Measurements from ENCODE around the gene TMEM51. TPM values are rescaled to one million over a fixed set of nuclear protein-coding genes. Genes with fewer than 3 reads are reported as not detected.

TMEM51 gene
- polyA plus RNA-seq, 1 donor from 2014 or later = 1.7 TPM

DNA sequence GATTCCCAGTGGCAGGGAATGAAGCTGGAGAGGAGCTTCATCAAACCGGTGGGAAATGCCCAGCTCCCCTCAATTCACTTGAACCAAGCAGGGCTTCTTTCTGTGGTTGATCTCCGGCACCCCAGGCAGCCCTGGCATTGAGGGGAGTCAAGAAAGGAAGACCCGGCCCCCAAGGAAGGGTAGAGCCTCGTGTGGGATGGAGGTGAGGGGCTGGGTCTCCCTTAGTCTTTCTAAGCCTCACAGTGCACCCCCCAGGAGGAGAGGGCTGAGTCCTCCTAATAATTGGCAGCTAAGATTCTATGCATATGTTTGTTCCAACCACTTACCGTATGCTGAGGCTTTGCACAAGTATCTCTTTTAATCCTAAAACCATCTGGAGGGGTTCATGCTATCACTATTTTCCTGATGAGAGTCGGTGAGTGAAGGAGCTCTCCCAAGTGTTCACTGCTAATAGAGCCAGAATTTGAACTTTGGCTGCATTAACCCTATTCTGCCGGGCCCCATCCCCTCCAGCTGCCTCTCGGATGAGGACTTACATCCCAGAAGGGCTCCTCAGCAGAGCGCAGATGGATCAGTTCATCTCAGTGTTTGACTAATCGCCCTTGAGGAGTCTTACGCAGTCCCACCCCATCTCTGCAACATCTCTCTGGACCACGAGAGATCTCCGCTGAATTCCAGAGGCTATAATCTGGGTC is 33.1 kb upstream of the TMEM51 start:
- no peak overlapping the region for H2AFZ ChIP-seq (ENCODE audit: low read depth, low read length)
- no peaks in the 10 kb centered on the region for H3K79me2 ChIP-seq (replicated peaks; ENCODE audit: insufficient read depth, low read length)
- no peak overlapping the region for H3K4me3 ChIP-seq (ENCODE audit: low read length)
- H3K4me2 ChIP-seq (ENCODE audit: low read length) = no peak overlapping the region
- H4K20me1 ChIP-seq (ENCODE audit: insufficient read depth) = no peaks in the 10 kb centered on the region
- no peaks in the 10 kb centered on the region for H3K36me3 ChIP-seq (ENCODE audit: insufficient read depth, low read length)
- H3K9me3 ChIP-seq (ENCODE audit: low read length) = no peaks in the 10 kb centered on the region
- H3K9ac ChIP-seq (ENCODE audit: low read length) = no peak overlapping the region
- no peaks in the 10 kb centered on the region for H3K27me3 ChIP-seq (ENCODE audit: insufficient read depth, low read depth, low read length)
- TF ChIP-seq, protein P1, sequence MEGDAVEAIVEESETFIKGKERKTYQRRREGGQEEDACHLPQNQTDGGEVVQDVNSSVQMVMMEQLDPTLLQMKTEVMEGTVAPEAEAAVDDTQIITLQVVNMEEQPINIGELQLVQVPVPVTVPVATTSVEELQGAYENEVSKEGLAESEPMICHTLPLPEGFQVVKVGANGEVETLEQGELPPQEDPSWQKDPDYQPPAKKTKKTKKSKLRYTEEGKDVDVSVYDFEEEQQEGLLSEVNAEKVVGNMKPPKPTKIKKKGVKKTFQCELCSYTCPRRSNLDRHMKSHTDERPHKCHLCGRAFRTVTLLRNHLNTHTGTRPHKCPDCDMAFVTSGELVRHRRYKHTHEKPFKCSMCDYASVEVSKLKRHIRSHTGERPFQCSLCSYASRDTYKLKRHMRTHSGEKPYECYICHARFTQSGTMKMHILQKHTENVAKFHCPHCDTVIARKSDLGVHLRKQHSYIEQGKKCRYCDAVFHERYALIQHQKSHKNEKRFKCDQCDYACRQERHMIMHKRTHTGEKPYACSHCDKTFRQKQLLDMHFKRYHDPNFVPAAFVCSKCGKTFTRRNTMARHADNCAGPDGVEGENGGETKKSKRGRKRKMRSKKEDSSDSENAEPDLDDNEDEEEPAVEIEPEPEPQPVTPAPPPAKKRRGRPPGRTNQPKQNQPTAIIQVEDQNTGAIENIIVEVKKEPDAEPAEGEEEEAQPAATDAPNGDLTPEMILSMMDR (IDR thresholded peaks at IDR 0.05; ENCODE audit: poor library complexity, severe bottlenecking) = no peak
- TF ChIP-seq SMC3 (conservative IDR thresholded peaks at IDR 0.05; ENCODE audit: poor library complexity) = no peak
- TF ChIP-seq EP300 (conservative IDR thresholded peaks at IDR 0.05; ENCODE audit: poor library complexity, severe bottlenecking) = no peak
- no peak for TF ChIP-seq EZH2 (IDR thresholded peaks at IDR 0.05; ENCODE audit: borderline replicate concordance, insufficient read depth, low read length, poor library complexity, severe bottlenecking)
- TF ChIP-seq, protein P2, sequence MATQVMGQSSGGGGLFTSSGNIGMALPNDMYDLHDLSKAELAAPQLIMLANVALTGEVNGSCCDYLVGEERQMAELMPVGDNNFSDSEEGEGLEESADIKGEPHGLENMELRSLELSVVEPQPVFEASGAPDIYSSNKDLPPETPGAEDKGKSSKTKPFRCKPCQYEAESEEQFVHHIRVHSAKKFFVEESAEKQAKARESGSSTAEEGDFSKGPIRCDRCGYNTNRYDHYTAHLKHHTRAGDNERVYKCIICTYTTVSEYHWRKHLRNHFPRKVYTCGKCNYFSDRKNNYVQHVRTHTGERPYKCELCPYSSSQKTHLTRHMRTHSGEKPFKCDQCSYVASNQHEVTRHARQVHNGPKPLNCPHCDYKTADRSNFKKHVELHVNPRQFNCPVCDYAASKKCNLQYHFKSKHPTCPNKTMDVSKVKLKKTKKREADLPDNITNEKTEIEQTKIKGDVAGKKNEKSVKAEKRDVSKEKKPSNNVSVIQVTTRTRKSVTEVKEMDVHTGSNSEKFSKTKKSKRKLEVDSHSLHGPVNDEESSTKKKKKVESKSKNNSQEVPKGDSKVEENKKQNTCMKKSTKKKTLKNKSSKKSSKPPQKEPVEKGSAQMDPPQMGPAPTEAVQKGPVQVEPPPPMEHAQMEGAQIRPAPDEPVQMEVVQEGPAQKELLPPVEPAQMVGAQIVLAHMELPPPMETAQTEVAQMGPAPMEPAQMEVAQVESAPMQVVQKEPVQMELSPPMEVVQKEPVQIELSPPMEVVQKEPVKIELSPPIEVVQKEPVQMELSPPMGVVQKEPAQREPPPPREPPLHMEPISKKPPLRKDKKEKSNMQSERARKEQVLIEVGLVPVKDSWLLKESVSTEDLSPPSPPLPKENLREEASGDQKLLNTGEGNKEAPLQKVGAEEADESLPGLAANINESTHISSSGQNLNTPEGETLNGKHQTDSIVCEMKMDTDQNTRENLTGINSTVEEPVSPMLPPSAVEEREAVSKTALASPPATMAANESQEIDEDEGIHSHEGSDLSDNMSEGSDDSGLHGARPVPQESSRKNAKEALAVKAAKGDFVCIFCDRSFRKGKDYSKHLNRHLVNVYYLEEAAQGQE (IDR thresholded peaks at IDR 0.05; ENCODE audit: borderline replicate concordance) = no peak
- TF ChIP-seq POLR2AphosphoS5 (IDR thresholded peaks at IDR 0.05) = no peak
- no peak for TF ChIP-seq MXI1 (conservative IDR thresholded peaks at IDR 0.05; ENCODE audit: poor library complexity, severe bottlenecking)
- TF ChIP-seq RAD21 (conservative IDR thresholded peaks at IDR 0.05) = no peak
- no peak for TF ChIP-seq TAF1 (IDR thresholded peaks at IDR 0.05; ENCODE audit: low read depth)
- H3F3A ChIP-seq (ENCODE audit: insufficient read depth, low read length, poor library complexity, severe bottlenecking) = no peaks in the 10 kb centered on the region
- no peaks in the 10 kb centered on the region for H3K9me2 ChIP-seq (ENCODE audit: insufficient read depth, low read length)
- H3K27ac ChIP-seq (ENCODE audit: low read length) = no peak overlapping the region

DNA sequence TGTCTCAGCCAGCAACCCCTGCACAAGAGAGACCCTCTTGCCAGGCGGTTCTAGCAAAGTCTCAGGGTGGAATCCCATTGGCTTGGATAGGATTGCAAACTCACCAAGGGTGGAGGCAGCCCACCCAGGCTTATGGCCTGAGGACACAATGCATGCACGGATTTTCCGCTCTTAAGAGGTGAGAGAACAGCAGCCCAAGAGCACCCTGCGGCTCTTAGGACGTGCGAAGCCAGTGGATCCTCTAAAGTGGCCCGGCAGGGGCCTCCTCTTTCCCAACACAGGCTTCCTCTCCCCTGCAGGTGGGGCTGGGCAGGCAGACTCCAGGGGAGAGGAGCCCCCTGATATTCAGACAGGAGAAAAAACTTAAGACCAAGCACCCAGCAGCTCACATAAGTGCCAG is 31.2 kb upstream of the TMEM51 start:
- H3K27ac ChIP-seq (ENCODE audit: low read length) = no peak overlapping the region
- no peaks in the 10 kb centered on the region for H4K20me1 ChIP-seq (ENCODE audit: insufficient read depth)
- no peaks in the 10 kb centered on the region for H3K79me2 ChIP-seq (replicated peaks; ENCODE audit: insufficient read depth, low read length)
- TF ChIP-seq, protein P1 (IDR thresholded peaks at IDR 0.05; ENCODE audit: poor library complexity, severe bottlenecking) = no peak
- TF ChIP-seq EZH2 (IDR thresholded peaks at IDR 0.05; ENCODE audit: borderline replicate concordance, insufficient read depth, low read length, poor library complexity, severe bottlenecking) = no peak
- H3K4me2 ChIP-seq (ENCODE audit: low read length) = no peak overlapping the region
- H3K9ac ChIP-seq (ENCODE audit: low read length) = no peak overlapping the region
- H3K9me2 ChIP-seq (ENCODE audit: insufficient read depth, low read length) = no peaks in the 10 kb centered on the region
- H2AFZ ChIP-seq (ENCODE audit: low read depth, low read length) = no peak overlapping the region
- no peaks in the 10 kb centered on the region for H3F3A ChIP-seq (ENCODE audit: insufficient read depth, low read length, poor library complexity, severe bottlenecking)
- no peaks in the 10 kb centered on the region for H3K36me3 ChIP-seq (ENCODE audit: insufficient read depth, low read length)
- no peaks in the 10 kb centered on the region for H3K27me3 ChIP-seq (ENCODE audit: insufficient read depth, low read depth, low read length)
- no peak overlapping the region for H3K4me3 ChIP-seq (ENCODE audit: low read length)
- H3K9me3 ChIP-seq (ENCODE audit: low read length) = no peaks in the 10 kb centered on the region
